Keratinocyte (primary cell): ENCODE measurements around the gene WDR89.

Experiments
- EZH2 ChIP-seq: IDR thresholded peaks from one replicate; pipeline ENCODE4 v1.6.1; 2012; ENCODE audit warnings: inconsistent platforms, mild to moderate bottlenecking, low read length, moderate library complexity
- TF ChIP-seq, protein P1 (sequence below), 3 experiments: IDR thresholded peaks in 1 of 3; conservative IDR thresholded peaks in 1 of 3; optimal IDR thresholded peaks in 1 of 3; 2 replicates in 2 of 3; 3 replicates in 1 of 3; pipeline versions ENCODE3 to v1.5.1; 2011; ENCODE audit warnings: low read length in 3 of 3, mild to moderate bottlenecking in 3 of 3, moderate library complexity in 2 of 3, control low read depth in 1 of 3, inconsistent platforms in 1 of 3; ENCODE audit not compliant: insufficient read depth in 2 of 3; ENCODE audit errors: extremely low read depth in 1 of 3

DNA sequence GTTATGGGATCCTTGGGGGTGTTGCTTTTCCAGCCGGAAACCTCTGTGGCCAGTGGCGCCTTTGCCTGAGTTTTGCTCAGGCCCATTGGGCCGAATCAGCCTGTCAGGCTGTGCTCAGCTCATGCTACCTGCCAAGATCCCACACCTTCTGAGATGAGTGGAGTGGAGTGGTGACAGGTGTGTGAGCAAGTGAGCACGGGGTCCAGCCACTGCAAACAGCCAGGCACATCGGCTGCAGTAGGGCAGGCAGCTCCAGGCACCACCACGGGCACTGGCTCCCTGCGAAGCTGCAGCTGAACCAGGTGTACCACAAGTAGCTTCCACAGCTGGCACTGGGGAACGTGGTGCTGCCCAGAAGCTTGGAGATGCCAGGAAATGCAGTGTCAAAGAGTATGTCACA is 21.1 kb upstream of the WDR89 start:
- TF ChIP-seq, protein P1, sequence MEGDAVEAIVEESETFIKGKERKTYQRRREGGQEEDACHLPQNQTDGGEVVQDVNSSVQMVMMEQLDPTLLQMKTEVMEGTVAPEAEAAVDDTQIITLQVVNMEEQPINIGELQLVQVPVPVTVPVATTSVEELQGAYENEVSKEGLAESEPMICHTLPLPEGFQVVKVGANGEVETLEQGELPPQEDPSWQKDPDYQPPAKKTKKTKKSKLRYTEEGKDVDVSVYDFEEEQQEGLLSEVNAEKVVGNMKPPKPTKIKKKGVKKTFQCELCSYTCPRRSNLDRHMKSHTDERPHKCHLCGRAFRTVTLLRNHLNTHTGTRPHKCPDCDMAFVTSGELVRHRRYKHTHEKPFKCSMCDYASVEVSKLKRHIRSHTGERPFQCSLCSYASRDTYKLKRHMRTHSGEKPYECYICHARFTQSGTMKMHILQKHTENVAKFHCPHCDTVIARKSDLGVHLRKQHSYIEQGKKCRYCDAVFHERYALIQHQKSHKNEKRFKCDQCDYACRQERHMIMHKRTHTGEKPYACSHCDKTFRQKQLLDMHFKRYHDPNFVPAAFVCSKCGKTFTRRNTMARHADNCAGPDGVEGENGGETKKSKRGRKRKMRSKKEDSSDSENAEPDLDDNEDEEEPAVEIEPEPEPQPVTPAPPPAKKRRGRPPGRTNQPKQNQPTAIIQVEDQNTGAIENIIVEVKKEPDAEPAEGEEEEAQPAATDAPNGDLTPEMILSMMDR (optimal IDR thresholded peaks at IDR 0.05 in 1 of 3, IDR thresholded peaks at IDR 0.05 in 1 of 3, conservative IDR thresholded peaks at IDR 0.05 in 1 of 3; ENCODE audit: extremely low read depth in 1 of 3, insufficient read depth in 2 of 3, low read length in 3 of 3), result no peak
- no peak for TF ChIP-seq EZH2
